HEK293 (cell line): ENCODE data around the gene CITED4.

Source experiments
- CTCF ChIP-seq: fragments of 450-650 bp; formaldehyde crosslinking; IDR thresholded peaks from 2 replicates; pipeline ENCODE4 v1.5.1; 2016; ENCODE audit warnings: missing biosample characterization, missing genetic modification characterization
- GLI4 ChIP-seq: fragments of 450-650 bp; formaldehyde crosslinking; IDR thresholded peaks from 2 replicates; pipeline ENCODE4 v1.5.1; 2016; ENCODE audit warnings: missing biosample characterization, missing genetic modification characterization
- ZNF280D ChIP-seq: fragments of 450-650 bp; formaldehyde crosslinking; IDR thresholded peaks from 2 replicates; pipeline ENCODE4 v1.5.1; 2016; ENCODE audit warnings: missing biosample characterization, missing genetic modification characterization
- ZNF549 ChIP-seq: fragments of 450-650 bp; IDR thresholded peaks from 2 replicates; pipeline ENCODE4 v1.5.1; 2018; ENCODE audit warnings: missing biosample characterization, missing genetic modification characterization, mild to moderate bottlenecking, inconsistent platforms, moderate library complexity
- TF ChIP-seq, protein P1 (sequence below): fragments of 450-650 bp; formaldehyde crosslinking; IDR thresholded peaks from 2 replicates; pipeline ENCODE4 v1.5.1; 2016; ENCODE audit warnings: missing biosample characterization, missing genetic modification characterization

DNA sequence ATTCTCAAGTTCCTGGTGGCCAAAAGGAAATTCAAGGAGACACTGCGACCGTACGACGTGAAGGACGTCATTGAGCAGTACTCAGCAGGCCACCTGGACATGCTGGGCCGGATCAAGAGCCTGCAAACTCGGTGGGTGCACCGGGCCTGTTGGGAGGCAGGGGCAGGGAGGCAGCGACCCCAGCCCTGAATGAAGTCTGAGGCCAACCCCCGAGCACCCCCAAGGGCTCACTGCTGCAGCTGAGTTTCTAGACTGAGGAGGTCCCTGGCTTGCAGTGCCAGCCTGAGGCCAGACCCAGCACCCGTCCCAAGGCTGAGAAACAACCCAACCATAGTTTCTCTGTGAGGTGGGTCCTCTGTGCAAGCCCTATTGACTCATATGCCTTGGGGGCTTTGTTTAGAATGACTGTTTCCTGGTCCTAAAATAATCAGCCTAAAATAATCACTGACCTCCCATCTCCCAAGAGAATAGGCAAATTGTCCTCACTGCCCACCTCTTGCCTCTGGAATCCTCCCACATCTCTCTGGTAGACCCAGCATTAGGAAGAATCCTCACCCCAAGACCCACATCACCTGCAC is 27.1 kb downstream of the CITED4 start:
- TF ChIP-seq CTCF (tag by site-specific recombination) (no peak), ZNF549 (tag by site-specific recombination) (no peak), GLI4 (no peak), ZNF280D (no peak)
- TF ChIP-seq, protein P1, sequence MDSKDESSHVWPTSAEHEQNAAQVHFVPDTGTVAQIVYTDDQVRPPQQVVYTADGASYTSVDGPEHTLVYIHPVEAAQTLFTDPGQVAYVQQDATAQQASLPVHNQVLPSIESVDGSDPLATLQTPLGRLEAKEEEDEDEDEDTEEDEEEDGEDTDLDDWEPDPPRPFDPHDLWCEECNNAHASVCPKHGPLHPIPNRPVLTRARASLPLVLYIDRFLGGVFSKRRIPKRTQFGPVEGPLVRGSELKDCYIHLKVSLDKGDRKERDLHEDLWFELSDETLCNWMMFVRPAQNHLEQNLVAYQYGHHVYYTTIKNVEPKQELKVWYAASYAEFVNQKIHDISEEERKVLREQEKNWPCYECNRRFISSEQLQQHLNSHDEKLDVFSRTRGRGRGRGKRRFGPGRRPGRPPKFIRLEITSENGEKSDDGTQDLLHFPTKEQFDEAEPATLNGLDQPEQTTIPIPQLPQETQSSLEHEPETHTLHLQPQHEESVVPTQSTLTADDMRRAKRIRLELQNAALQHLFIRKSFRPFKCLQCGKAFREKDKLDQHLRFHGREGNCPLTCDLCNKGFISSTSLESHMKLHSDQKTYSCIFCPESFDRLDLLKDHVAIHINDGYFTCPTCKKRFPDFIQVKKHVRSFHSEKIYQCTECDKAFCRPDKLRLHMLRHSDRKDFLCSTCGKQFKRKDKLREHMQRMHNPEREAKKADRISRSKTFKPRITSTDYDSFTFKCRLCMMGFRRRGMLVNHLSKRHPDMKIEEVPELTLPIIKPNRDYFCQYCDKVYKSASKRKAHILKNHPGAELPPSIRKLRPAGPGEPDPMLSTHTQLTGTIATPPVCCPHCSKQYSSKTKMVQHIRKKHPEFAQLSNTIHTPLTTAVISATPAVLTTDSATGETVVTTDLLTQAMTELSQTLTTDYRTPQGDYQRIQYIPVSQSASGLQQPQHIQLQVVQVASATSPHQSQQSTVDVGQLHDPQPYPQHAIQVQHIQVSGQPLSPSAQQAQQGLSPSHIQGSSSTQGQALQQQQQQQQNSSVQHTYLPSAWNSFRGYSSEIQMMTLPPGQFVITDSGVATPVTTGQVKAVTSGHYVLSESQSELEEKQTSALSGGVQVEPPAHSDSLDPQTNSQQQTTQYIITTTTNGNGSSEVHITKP (tag by site-specific recombination): no peak
